Activated gamma-delta T cell treated with Interleukin-2 at 50 U/mL for 16 hours (primary cell): ENCODE results near the gene AK4.

Source experiments
- DNase-seq: peaks from one replicate; pipeline ENCODE4 v3.0.0-alpha.2; 2020

Gene AK4

GRCh38 chr1:65255035-65255655 lies 107.1 kb downstream of the AK4 start:
- no peak for DNase-seq

GRCh38 chr1:65255656-65256050 lies 107.7 kb downstream of the AK4 start:
- no peak for DNase-seq

- DNase-seq = no peak
Observed at GRCh38 chr1:65256860-65257708, 109.1 kb downstream of the AK4 start.

GRCh38 chr1:65258106-65258505 lies 110.1 kb downstream of the AK4 start:
- DNase-seq = no peak

- DNase-seq = no peak
Observed at GRCh38 chr1:65259816-65260215, 111.8 kb downstream of the AK4 start.

GRCh38 chr1:65260851-65261473 lies 113.0 kb downstream of the AK4 start:
- no peak for DNase-seq

GRCh38 chr1:65263286-65263685 lies 115.3 kb downstream of the AK4 start:
- DNase-seq = no peak

- DNase-seq = no peak
Observed at GRCh38 chr1:65264197-65264929, 116.4 kb downstream of the AK4 start.

- DNase-seq = no peak
Observed at GRCh38 chr1:65265296-65265650, 117.3 kb downstream of the AK4 start.

GRCh38 chr1:65265651-65266351 lies 117.8 kb downstream of the AK4 start:
- peak; percentile 26 for DNase-seq

GRCh38 chr1:65266476-65266875 lies 118.5 kb downstream of the AK4 start:
- DNase-seq = no peak

- no peak for DNase-seq
Observed at GRCh38 chr1:65267271-65267670, 119.3 kb downstream of the AK4 start.

- DNase-seq = no peak
Observed at GRCh38 chr1:65267683-65268082, 119.7 kb downstream of the AK4 start.

GRCh38 chr1:65269612-65270011 lies 121.6 kb downstream of the AK4 start:
- no peak for DNase-seq

GRCh38 chr1:65276197-65276939 lies 128.4 kb downstream of the AK4 start:
- DNase-seq = no peak

GRCh38 chr1:65277605-65278347 lies 129.8 kb downstream of the AK4 start:
- no peak for DNase-seq

GRCh38 chr1:65278376-65279069 lies 130.5 kb downstream of the AK4 start:
- no peak for DNase-seq

- DNase-seq = no peak
Observed at GRCh38 chr1:65279070-65279779, 131.2 kb downstream of the AK4 start.
